A549 (cell line): ENCODE measurements around the gene RPL13A. TPM values are rescaled to one million over a fixed set of nuclear protein-coding genes. Genes with fewer than 3 reads are reported as not detected.

Experiments
- ATAC-seq, 2 experiments: fragments of 200-7000 bp in 1 of 2; fragments of >200 bp in 1 of 2; cut with Nextera tagmentation in 1 of 2; cut with Tn5 transposase in 1 of 2; 3 replicates each; pipeline versions ENCODE4 v1.8.0 to v1.9.1; 2018 to 2020; ENCODE audit warnings: mild to moderate bottlenecking in 1 of 2, moderate library complexity in 1 of 2
- CTCF ChIA-PET: fragments of 300-600 bp; sonication (Branson Sonifier 250); formaldehyde crosslinking; extraction: SDS; loops from one replicate; lab custom pipeline; 2021; ENCODE audit warnings: antibody characterized with exemption, inconsistent platforms; lab: Yijun Ruan, JAX
- POLR2A ChIA-PET: fragments of 350-600 bp; formaldehyde crosslinking; extraction: SDS; loops from one replicate; lab custom pipeline; 2021; ENCODE audit warnings: antibody characterized with exemption, inconsistent platforms; lab: Yijun Ruan, JAX
- DNase-seq, 2 experiments: peaks; one replicate each; pipeline versions ENCODE4 v3.0.0 to v3.0.0-alpha.2; 2011 to 2016; ENCODE audit warnings: low read depth in 1 of 2, low spot score in 1 of 2
- FAIRE-seq: peaks from 2 replicates; lab custom pipeline; 2011; peaks lifted over from hg19 to GRCh38; lab: Jason Lieb, UNC
- H3K27ac ChIP-seq, 2 experiments: fragments of >200 bp; sonication (Bioruptor Twin); formaldehyde crosslinking; 3 replicates each; pipeline ENCODE4 v1.5.1; 2016 to 2017
- H3K4me1 ChIP-seq: fragments of >200 bp; sonication (Bioruptor Twin); formaldehyde crosslinking; 3 replicates; pipeline ENCODE4 v1.6.1; 2016
- H3K4me2 ChIP-seq: fragments of >200 bp; sonication (Bioruptor Twin); formaldehyde crosslinking; 3 replicates; pipeline ENCODE4 v1.6.1; 2016
- H3K4me3 ChIP-seq: fragments of >200 bp; sonication (Bioruptor Twin); formaldehyde crosslinking; 3 replicates; pipeline ENCODE4 v1.5.1; 2016
- H3K9me3 ChIP-seq: fragments of >200 bp; sonication (Bioruptor Twin); formaldehyde crosslinking; 3 replicates; pipeline ENCODE4 v1.6.1; 2016
- ATOH8 ChIP-seq: fragments of 250-450 bp; sonication (Bioruptor Pico); IDR thresholded peaks from 2 replicates; pipeline ENCODE4 v1.5.0; 2020; ENCODE audit warnings: low read depth, mild to moderate bottlenecking, moderate library complexity
- BCL3 ChIP-seq: fragments of >200 bp; sonication (Bioruptor Twin); formaldehyde crosslinking; IDR thresholded peaks from 3 replicates; pipeline ENCODE4 v1.6.1; 2016
- BHLHE40 ChIP-seq: IDR thresholded peaks from 2 replicates; pipeline ENCODE4 v1.6.1; 2012; ENCODE audit warnings: low read depth, low read length, inconsistent platforms
- CBX8 ChIP-seq: fragments of 200-600 bp; sonication (generic); IDR thresholded peaks from 2 replicates; pipeline ENCODE4 v1.6.1; 2016
- CTCF ChIP-seq: fragments of >200 bp; sonication (Bioruptor Twin); formaldehyde crosslinking; IDR thresholded peaks from 3 replicates; pipeline ENCODE4 v1.5.1; 2016
- EHF ChIP-seq: fragments of 250-450 bp; sonication (Bioruptor Pico); IDR thresholded peaks from 2 replicates; pipeline ENCODE4 v1.5.0; 2020; ENCODE audit warnings: mild to moderate bottlenecking
- ELK1 ChIP-seq: fragments of 150-350 bp; IDR thresholded peaks from 2 replicates; pipeline ENCODE4 v1.6.1; 2014; ENCODE audit warnings: low read depth, mild to moderate bottlenecking, low read length
- FOSL2 ChIP-seq, 2 experiments: fragments of 450-650 bp in 1 of 2; fragments of >200 bp in 1 of 2; sonication (Bioruptor Twin) in 1 of 2; formaldehyde crosslinking; IDR thresholded peaks; 2 replicates each; pipeline versions ENCODE4 v1.5.0 to v1.6.1; 2016 to 2020; ENCODE audit warnings: mild to moderate bottlenecking in 1 of 2, moderate library complexity in 1 of 2
- GATA3 ChIP-seq: IDR thresholded peaks from 2 replicates; pipeline ENCODE4 v1.6.1; 2012; ENCODE audit warnings: borderline replicate concordance
- HES2 ChIP-seq: fragments of >200 bp; sonication (Bioruptor Twin); formaldehyde crosslinking; IDR thresholded peaks from 2 replicates; pipeline ENCODE4 v1.6.1; 2016
- HOXB13 ChIP-seq: fragments of 250-450 bp; sonication (Bioruptor Pico); IDR thresholded peaks from 2 replicates; pipeline ENCODE4 v1.5.0; 2020; ENCODE audit warnings: low read depth, mild to moderate bottlenecking, moderate library complexity
- JUNB ChIP-seq: fragments of >200 bp; sonication (Bioruptor Twin); formaldehyde crosslinking; IDR thresholded peaks from 2 replicates; pipeline ENCODE4 v1.6.1; 2016
- KDM1A ChIP-seq: fragments of 200-600 bp; sonication (generic); IDR thresholded peaks from 2 replicates; pipeline ENCODE4 v1.6.1; 2016; ENCODE audit warnings: low read depth, mild to moderate bottlenecking
- KDM5A ChIP-seq: fragments of 200-600 bp; sonication (generic); IDR thresholded peaks from 2 replicates; pipeline ENCODE4 v1.6.1; 2016; ENCODE audit warnings: antibody characterized with exemption, mild to moderate bottlenecking
- MAFK ChIP-seq: fragments of 450-650 bp; IDR thresholded peaks from 2 replicates; pipeline ENCODE4 v1.6.1; 2014; ENCODE audit not compliant: partially characterized antibody
- MAX ChIP-seq: IDR thresholded peaks from 2 replicates; pipeline ENCODE4 v1.6.1; 2012
- NFE2L2 ChIP-seq: fragments of 150-350 bp; conservative IDR thresholded peaks from 2 replicates; pipeline ENCODE4 v1.6.1; 2014; ENCODE audit warnings: low read length
- PHF8 ChIP-seq: fragments of 200-600 bp; sonication (generic); IDR thresholded peaks from 2 replicates; pipeline ENCODE4 v1.6.1; 2016; ENCODE audit warnings: low read depth, mild to moderate bottlenecking, antibody characterized with exemption, moderate library complexity, borderline replicate concordance
- RAD21 ChIP-seq, 2 experiments: fragments of >200 bp in 1 of 2; sonication (Bioruptor Twin) in 1 of 2; formaldehyde crosslinking in 1 of 2; IDR thresholded peaks in 1 of 2; conservative IDR thresholded peaks in 1 of 2; 2 replicates in 1 of 2; 3 replicates in 1 of 2; pipeline ENCODE4 v1.6.1; 2012 to 2018; ENCODE audit warnings: inconsistent platforms in 1 of 2
- RCOR1 ChIP-seq: fragments of 150-350 bp; IDR thresholded peaks from 2 replicates; pipeline ENCODE4 v1.6.1; 2014; ENCODE audit warnings: antibody characterized with exemption, low read length, low read depth
- RNF2 ChIP-seq: fragments of 200-600 bp; sonication (generic); IDR thresholded peaks from 2 replicates; pipeline ENCODE4 v1.6.1; 2016; ENCODE audit warnings: low read depth, mild to moderate bottlenecking, antibody characterized with exemption, moderate library complexity, borderline replicate concordance
- TFCP2L1 ChIP-seq: fragments of 250-450 bp; sonication (Bioruptor Pico); IDR thresholded peaks from 2 replicates; pipeline ENCODE4 v1.5.0; 2021; ENCODE audit warnings: mild to moderate bottlenecking
- ZC3H11A ChIP-seq: fragments of 450-650 bp; IDR thresholded peaks from 2 replicates; pipeline ENCODE4 v1.6.1; 2014; ENCODE audit warnings: antibody characterized with exemption, mild to moderate bottlenecking
- ZSCAN20 ChIP-seq: fragments of 250-450 bp; sonication (Bioruptor Pico); IDR thresholded peaks from 2 replicates; pipeline ENCODE4 v1.8.0; 2022; ENCODE audit warnings: mild to moderate bottlenecking, moderate library complexity
- WGBS: methylation state at CpG from one replicate; pipeline ENCODE4 v1.1.6; 2017; ENCODE audit errors: missing lambda C conversion rate; 5-methylcytosine and 5-hydroxymethylcytosine counted together
- polyA plus RNA-seq, 4 experiments: library from polyadenylated mRNA; depleted of rRNA in 3 of 4; stranded (reverse); fragments of >200 nt; fragmentation: RNase III in 1 of 4; extraction: RNeasy Plus Mini Kit Qiagen cat#74134 plus additional on column Dnase treatment in 1 of 4; gene quantifications; 2 replicates in 3 of 4; 3 replicates in 1 of 4; pipeline ENCODE4 v1.2.3, GENCODE V29; 2011 to 2017

Gene RPL13A
- polyA plus RNA-seq, 2 of the 4 experiments (the other 2 are of a cell fraction), result 3,595 to 5,410 TPM

GRCh38 chr19:49536921-49537462 lies 49.6 kb downstream of the RPL13A start:
- TF ChIP-seq PHF8 (no peak), ZSCAN20 (CRISPR knock-in tag) (no peak), NFE2L2 (no peak), CBX8 (no peak), HOXB13 (no peak), BHLHE40 (no peak), TFCP2L1 (CRISPR knock-in tag) (no peak), ZC3H11A (no peak), BCL3 (no peak), KDM1A (no peak)
- TF ChIP-seq, all 56 proteins: peak for 0

GRCh38 chr19:49538643-49539042 lies 51.2 kb downstream of the RPL13A start:
- H3K4me1 ChIP-seq, result 0 out of 3 replicates have a peak, but pooled peaks cover 3% of the 10 kb centered on the region
- no peak overlapping the region for H3K4me2 ChIP-seq
- no peak overlapping the region for H3K4me3 ChIP-seq
- no peak for TF ChIP-seq RAD21 (conservative IDR thresholded peaks at IDR 0.05 in 1 of 2, IDR thresholded peaks at IDR 0.05 in 1 of 2)
- TF ChIP-seq FOSL2 (IDR thresholded peaks at IDR 0.05), result no peak
- no peak for TF ChIP-seq FOSL2 (CRISPR knock-in tag; IDR thresholded peaks at IDR 0.05)
- TF ChIP-seq CBX8, result no peak
- no peak for TF ChIP-seq KDM5A
- no peak for TF ChIP-seq ATOH8 (CRISPR knock-in tag)
- no peak for TF ChIP-seq RCOR1
- TF ChIP-seq CTCF, result no peak
- no peak for TF ChIP-seq EHF (CRISPR knock-in tag)
- TF ChIP-seq HES2, result no peak
- TF ChIP-seq KDM1A, result no peak
- no peak for TF ChIP-seq GATA3
- no peak for TF ChIP-seq RNF2
- no peak for TF ChIP-seq JUNB
- TF ChIP-seq MAFK, result no peak
- no peak for TF ChIP-seq ELK1
- TF ChIP-seq BCL3, result no peak
- TF ChIP-seq MAX, result no peak
- TF ChIP-seq, all 56 proteins: peak for 0
- no peak overlapping the region for H3K27ac ChIP-seq
- CTCF ChIA-PET, result interaction anchor here (0.6 to 7.1 kb wide), 3 partner anchors 9 to 32 kb away, joined by 3 to 84 read pairs (median 5); no protein-coding TSS in a partner anchor
- FAIRE-seq, result no peak
- POLR2A ChIA-PET, result no interaction called here
- WGBS, result 65% methylated on average over 5 of the region's 5 CpGs
- no peak for DNase-seq
- no peaks in the 10 kb centered on the region for H3K9me3 ChIP-seq
- no peak for ATAC-seq

More at GRCh38 chr19:49536921-49537462, 49.6 kb downstream of the RPL13A start:
- Histone ChIP-seq H3K4me1 (peaks cover 7% of the 10 kb centered on the region; the same call in 1 of the 3 replicates), H3K9me3 (no peaks in the 10 kb centered on the region), H3K4me3 (no peak overlapping the region), H3K4me2 (no peak overlapping the region), H3K27ac (no peak overlapping the region)
- ChIA-PET CTCF (interaction anchor here (0.8 to 7.1 kb wide), 8 partner anchors 9 to 145 kb away, joined by 3 to 84 read pairs (median 6); partner anchors contain the start of gene RCN3), POLR2A (interaction anchor here (0.9 kb wide), 1 partner anchor 41 kb away, joined by 3 read pairs; the partner anchor contains the start of gene RPS11)
- WGBS, result 89% methylated on average over 22 of the region's 22 CpGs
- no peak for DNase-seq
- FAIRE-seq, result no peak
- ATAC-seq, result no peak
